EL (cell line): ENCODE data around the gene CXCL14.
A peak's percentile ranks its signal among the peaks of the same experiment; 100 is the strongest.

Experiments used
- DNase-seq: peaks from one replicate; pipeline ENCODE4 v3.0.0-alpha.2; 2016

CXCL14 gene

GRCh38 chr5:135578685-135579341, at the start of gene CXCL14:
Gene CXCL14 (minus strand): TSS chr5:135578991. CDS start chr5:135578778, 213 bp downstream.
- DNase-seq = peak; percentile 87

DNA sequence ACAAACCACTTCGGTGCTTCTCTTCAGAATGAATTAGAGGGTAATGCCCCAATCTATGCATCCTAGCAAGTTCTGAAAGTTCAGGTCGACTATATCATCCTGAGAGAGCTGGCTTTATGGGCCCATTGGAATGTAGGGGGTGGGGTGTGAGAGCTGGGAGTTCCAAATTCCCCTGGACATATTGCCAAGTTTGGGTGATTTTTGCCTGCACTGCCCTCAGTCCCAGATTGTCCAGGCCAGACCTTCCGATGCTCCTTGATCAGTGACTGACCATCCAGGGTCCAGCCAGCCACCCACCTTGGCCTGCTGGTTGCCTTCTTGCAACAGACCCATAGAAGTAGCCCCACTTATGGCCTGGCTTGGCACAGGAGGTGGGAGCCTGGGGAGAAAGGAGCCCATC, 47.8 kb upstream of the CXCL14 start:
- no peak for DNase-seq

- DNase-seq = no peak
Measured at GRCh38 chr5:135625961-135626360, 47.2 kb upstream of the CXCL14 start.

GRCh38 chr5:135625486-135625885, 46.7 kb upstream of the CXCL14 start:
- DNase-seq = no peak

- no peak for DNase-seq
Measured at GRCh38 chr5:135625061-135625460, 46.3 kb upstream of the CXCL14 start.

DNA sequence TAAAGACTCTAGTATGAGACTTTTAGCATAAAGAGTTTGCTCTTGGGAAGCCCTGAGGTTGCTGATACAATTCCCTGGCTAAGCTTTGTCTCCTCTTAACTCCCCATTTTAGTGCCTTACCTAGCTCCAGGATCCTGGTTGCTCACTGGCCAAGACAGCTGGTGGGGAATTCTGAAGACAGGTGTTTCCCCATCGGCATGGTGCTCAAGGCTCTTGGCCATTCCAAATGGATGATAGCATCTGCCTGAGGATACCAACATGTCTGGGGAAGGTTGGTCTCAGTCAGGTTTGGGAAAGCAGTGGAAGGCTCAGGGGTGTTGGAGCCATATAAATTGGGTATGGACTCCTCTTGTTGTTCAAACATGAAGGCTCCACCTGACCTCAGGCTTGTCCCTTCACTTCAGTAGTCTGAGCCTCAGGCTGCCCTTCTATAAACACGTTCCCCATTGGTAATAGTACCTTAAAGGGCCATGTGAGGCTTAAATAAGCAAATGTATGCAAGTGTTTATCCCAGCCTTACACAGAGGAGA, 44.5 kb upstream of the CXCL14 start:
- no peak for DNase-seq

- DNase-seq = no peak
Measured at GRCh38 chr5:135615581-135616260, 36.9 kb upstream of the CXCL14 start.

GRCh38 chr5:135615171-135615570, 36.4 kb upstream of the CXCL14 start:
- DNase-seq = no peak

GRCh38 chr5:135609981-135610380, 31.2 kb upstream of the CXCL14 start:
- DNase-seq = no peak

DNA sequence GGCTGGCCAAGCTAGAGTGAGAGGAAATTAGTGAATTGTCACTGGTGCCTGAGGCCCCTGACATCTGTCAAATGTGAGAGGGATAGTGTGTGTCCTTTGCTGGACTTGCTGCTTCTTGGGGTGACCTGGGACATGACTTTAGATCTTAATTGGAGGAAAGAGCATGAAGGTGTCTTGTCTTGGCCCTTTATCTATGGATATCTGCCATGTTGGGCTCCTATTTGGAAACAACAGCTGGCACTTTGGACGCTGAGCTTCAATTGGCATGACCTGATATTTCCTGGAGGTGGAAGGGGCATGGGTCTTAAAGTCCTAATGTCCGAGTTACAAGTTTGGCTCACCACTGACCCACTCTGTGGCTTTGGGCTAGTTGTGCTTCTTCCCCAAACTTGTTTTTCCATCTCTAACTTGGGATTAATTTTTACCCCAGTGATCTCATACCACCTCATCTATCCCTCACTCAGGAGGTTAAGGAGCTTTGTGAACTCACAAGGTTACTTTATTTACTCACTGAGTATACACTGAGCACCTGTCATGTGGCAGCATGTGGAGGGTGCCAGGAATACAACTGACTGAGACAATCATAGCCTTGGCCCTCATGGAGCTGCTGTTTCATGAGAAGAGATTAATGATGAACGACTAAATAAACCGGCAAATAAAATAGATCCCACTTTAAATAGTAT, 30.1 kb upstream of the CXCL14 start:
- no peak for DNase-seq

GRCh38 chr5:135608361-135608760, 29.6 kb upstream of the CXCL14 start:
- no peak for DNase-seq

DNA sequence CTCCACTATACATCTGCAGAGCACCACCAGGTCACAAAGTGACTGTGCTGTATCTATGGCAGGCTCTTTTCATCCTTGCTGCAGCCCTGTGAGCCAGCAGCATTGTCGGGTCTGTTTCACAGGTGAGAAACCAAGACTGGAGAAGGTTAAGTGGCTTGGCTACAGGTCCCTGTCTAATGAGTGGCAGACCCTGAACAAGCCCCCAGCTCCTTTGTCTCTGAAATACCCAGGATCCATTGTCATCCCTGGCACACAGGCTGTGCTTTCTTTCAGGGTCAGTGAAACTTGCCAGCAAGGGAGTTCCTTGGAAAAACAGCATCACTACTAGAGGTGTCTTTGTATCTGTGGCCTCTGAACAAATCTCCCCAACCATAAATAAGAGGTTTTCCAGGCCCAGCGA, 27.6 kb upstream of the CXCL14 start:
- no peak for DNase-seq

- no peak for DNase-seq
Measured at GRCh38 chr5:135605221-135605620, 26.4 kb upstream of the CXCL14 start.

DNA sequence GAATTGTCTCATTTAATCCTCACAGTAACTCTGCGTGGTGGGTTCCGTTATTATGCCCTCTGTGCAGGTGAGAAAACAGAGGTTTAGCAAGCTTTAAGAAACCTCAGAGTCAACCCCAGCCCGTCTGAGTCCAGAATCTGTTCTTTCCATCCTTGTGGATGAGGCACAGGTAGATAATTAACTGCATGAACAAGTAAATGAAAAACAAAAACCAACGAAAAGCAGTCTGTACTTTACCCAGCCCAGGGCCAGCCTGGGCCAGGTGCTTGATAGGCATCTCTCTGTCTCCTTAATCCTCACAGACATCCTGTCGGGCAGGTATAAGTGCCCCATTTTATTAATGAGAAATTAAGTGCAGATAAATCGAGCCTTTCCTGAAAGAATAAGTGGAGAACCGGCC, 25.3 kb upstream of the CXCL14 start:
- no peak for DNase-seq

DNA sequence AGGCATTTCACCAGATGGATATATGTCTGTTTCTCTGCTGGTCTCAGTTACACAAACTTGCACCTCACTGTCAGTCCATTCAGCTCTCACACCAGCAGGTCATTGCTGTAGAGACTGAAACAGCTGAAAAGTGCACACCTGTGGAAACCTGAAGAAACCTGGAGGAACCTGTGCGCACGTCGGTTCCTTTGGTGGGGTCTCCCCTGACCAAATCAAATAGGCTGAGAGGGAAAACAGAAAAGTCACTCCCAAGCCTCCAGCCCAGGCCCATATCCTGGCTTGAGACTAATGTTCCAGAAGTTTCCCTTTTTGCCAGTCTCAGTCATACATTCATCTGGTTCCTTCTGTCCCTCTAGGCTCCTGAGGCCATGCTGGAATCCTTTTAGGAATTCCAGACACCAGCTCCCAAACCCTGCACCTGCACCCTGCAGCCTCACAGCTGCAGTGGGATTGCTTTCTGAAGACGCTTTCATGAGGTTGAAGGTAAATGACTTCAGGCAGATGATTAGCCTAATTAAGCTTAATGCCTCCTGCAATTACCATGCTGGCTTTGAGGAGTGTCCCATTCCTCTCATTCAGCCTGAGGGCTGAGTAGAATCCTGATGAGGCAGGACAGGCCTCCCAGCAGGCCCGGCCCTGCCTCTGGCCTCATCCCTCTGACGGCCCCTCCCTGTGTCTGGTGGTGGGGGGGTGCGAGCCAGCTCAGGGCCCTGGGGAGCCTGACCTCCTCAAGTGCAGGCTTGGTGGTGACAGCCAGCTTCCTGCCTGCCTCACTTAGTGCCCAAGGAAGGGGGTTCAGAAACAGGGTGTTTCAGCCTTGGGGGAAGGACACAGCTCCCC, 24.3 kb upstream of the CXCL14 start:
- DNase-seq = no peak

- no peak for DNase-seq
Measured at GRCh38 chr5:135601466-135601865, 22.7 kb upstream of the CXCL14 start.

GRCh38 chr5:135600971-135601381, 22.2 kb upstream of the CXCL14 start:
- DNase-seq = no peak

GRCh38 chr5:135600152-135600570, 21.4 kb upstream of the CXCL14 start:
- no peak for DNase-seq

GRCh38 chr5:135599421-135600151, 20.8 kb upstream of the CXCL14 start:
- DNase-seq = no peak

DNA sequence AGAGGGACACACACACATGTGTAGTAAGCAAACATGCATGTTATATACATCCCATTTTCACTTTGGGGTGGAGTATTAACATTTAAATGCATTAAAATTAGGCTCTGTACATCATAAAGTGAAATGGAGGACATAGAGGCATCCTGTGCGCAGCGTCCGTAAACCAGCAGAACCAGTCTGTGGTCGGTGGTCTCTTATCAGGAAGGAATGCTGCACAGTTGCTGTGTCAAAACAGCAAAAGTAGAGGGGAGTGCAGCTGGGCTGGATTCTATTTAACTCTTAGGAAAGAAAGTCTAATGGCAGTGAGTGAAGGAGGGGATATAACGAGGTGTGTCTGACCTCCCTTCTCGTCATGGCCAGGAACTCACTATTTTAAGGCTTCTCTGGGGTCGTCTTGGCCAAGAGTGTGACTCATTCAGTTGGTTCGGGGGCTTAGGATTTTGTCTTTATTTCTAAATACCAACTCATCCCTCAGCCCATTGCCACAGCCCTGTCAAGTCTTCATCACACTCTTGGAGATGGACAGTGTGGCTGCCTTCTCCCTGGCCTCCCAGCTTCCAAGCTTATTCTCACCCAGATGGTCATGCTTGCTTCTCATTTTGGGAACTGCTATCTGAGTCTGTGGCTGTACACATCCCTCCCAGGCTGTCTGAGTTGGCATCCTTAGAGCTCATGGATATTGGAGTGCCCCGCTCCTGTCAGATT, 20.1 kb upstream of the CXCL14 start:
- DNase-seq = no peak

GRCh38 chr5:135596788-135597187, 18.0 kb upstream of the CXCL14 start:
- no peak for DNase-seq
